UCSD-AML1 (cell line): Measurements from ENCODE around the gene RAB1B.
"Not testable (repeated sequence)": the region's sequence is repeated elsewhere in the genome, so short reads cannot be mapped to it uniquely, and the experiment has no call there.

ENCODE experiments used
- DNase-seq: peaks from one replicate; lab custom pipeline; 2025; ENCODE audit not compliant: unreplicated experiment; lab: John Stamatoyannopoulos, UW

Gene RAB1B

GRCh38 chr11:66266378-66267038 is 1.9 kb upstream of the RAB1B start:
- DNase-seq = no peak

DNA sequence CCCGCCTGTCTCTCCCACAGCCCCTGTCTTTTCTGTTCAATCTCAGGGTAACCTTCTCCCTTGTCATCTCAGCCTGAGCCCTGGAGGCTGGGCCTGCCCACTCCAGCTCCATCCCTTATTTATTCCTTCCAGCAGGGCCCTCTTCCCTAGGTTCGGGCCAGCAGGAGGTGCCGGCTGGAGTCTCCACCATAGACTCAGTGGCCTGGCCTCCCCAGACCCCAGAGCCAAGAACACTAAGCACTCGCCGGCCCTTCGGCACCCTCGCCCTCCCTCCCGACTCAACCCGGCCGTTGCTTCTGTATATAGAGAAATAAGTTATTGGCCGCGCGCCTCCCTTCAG is 1.4 kb upstream of the RAB1B start:
- no peak for DNase-seq

DNA sequence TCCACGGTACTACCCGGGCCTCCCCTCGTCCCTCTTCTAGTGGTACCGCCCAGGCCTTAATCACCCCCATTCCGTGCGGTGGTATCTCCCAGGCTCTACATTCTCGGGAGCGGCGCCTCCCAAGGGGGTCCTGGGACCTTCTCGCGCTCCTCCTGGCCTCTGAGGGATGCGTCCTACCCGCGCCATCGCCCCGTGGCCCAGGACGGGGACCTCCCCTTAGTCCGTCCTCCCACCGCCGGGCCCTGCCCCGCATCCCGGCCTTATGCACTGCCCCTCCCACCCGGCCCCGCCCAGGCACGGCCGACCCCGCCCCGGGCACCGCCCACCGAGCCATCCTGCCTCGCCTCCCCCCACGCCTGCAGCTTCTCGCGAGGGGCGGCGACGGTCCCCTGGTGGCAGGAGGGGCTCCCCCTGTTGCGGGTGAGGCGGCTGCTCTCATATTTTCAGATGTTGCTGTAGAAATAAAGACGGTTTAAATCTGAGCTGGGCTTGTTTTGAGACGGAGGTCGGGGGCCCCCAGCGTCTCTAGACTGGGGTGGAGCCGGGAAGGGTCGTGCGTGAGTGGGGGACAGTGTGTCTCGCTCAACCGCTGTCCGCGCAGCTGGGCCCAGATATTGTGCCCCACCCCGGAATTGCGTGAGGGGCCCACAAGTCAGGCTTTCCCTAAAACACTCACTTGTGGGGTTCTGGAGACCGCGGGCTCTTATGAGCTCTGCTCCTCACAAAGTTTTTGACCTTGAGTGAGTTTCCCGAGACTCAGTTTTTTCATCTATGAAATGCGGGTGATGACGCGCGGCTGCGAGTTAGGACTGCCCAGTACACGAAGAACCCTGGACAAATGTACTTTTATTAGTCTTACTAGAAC is 828 bp upstream of the RAB1B start:
- DNase-seq = peak; percentile 87

DNA sequence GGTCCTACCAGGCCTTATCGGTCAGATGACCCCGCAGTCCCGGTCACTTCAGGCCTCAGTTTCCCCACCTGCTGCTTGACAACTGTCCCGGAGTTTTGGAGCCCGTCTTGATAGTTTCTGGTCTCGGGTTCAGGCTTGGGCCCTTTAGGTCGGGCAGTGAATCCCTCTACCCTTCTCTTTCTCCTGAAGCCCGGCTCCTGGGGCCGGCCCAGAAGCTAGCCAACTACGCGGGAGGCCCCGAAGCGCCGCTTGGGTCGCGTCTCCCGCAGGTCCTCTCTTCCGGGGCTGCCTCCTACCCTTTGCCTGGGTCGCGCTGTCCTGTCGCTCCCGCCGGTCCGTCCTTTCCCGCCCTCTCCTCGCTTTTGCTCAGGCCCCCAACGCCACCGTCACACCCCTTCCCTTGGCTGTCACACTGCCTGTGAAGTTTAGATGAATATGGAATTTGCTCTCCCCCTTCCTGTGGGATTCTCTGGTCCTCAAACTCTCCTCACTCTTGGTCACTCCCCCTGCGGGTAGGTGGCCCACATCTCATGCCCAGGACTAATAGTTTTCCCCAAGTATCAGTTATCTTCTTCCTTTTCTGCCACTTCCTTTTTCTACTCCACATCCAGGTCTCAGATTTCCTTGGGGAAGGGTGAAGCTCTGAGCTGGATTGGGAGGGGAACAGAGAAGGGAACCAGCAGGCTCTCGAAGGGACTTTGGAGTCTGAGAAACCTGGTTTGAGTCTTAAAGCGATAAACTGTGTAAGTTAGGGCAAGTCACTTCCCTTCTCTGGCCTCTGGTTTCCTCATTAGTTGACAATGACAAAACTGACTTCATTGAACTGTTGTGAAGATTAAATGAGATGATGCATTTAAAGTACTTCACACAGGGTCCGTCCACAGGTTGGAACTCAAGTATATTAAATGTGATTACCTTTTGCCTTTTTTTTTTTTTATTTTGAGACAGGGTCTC is 790 bp downstream of the RAB1B start:
- peak; percentile 55 for DNase-seq

- DNase-seq = no peak
Observed at GRCh38 chr11:66271816-66272215, 3.4 kb downstream of the RAB1B start.

GRCh38 chr11:66272596-66272995 is 4.2 kb downstream of the RAB1B start:
- no peak for DNase-seq

DNA sequence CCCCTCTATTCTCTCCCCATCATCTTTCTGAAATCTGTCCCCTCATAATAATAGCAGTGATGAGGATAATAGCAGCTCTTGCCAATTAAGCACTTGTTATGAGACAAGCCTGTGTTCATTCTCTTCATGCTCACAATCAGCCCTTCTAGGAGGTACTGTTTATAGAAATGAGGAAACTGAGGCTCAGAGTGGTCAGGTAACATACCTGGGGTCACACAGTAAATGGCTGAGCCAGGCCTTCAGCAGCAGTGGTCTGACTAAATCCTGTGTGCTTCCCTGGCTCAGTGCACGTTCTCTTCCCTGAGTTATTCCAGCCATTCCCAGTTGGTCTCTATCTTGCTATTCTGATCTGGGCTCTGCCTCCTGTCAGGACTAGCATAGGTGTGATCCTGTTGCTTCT is 5.8 kb downstream of the RAB1B start:
- DNase-seq = no peak

DNA sequence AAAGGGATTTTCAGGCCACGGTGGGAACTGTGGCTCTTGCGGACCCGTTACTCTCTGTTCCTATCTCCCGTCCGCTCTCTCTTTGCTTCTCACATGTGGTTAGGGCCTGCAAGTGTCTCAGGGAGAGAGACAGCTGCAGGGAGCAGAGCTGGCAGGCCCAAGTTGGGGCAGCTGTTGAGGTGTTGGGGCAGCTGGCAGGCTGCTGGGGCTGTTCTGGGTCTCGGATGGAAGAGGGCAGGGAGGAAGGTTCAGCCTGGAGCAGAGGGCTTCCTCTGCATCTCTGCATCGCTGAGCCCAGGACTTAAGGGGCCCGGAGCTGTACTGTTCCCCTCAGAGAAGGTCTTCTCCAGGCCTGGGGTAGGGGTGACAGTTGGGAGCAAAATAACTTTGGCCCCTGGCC is 7.0 kb downstream of the RAB1B start:
- no peak for DNase-seq

DNA sequence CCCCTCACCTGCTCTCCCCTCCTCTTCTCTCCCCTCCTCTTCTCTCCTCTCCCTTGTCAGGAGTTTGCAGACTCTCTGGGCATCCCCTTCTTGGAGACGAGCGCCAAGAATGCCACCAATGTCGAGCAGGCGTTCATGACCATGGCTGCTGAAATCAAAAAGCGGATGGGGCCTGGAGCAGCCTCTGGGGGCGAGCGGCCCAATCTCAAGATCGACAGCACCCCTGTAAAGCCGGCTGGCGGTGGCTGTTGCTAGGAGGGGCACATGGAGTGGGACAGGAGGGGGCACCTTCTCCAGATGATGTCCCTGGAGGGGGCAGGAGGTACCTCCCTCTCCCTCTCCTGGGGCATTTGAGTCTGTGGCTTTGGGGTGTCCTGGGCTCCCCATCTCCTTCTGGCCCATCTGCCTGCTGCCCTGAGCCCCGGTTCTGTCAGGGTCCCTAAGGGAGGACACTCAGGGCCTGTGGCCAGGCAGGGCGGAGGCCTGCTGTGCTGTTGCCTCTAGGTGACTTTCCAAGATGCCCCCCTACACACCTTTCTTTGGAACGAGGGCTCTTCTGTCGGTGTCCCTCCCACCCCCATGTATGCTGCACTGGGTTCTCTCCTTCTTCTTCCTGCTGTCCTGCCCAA is 7.7 kb downstream of the RAB1B start:
- DNase-seq = no peak

DNA sequence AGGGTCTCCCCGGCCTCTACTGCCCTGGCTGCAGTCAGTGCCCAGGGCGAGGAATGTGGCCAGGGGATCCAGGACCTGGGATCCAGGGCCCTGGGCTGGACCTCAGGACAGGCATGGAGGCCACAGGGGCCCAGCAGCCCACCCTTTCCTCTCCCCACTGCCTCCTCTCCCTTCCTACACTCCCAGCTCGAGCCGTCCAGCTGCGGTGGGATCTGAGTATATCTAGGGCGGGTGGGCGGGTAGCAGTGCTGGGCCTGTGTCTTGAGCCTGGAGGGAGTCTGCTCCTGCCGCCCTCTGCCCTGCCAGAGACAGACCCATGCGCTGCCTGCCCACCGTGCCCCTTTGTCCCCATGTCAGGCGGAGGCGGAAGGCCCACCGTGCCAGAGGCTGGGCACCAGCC is 8.2 kb downstream of the RAB1B start:
- DNase-seq = not testable (repeated sequence)

DNA sequence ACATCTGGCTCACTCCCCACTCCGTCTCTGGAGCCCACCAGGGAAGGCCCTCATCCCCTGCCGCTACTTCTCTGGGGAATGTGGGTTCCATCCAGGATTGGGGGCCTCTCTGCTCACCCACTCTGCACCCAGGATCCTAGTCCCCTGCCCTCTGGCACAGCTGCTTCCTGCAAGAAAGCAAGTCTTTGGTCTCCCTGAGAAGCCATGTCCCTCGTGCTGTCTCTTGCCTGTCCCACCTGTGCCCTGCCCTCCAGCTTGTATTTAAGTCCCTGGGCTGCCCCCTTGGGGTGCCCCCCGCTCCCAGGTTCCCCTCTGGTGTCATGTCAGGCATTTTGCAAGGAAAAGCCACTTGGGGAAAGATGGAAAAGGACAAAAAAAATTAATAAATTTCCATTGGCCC is 8.6 kb downstream of the RAB1B start:
- peak; percentile 36 for DNase-seq

- peak; percentile 38 for DNase-seq
Observed at GRCh38 chr11:66277471-66278362, 9.3 kb downstream of the RAB1B start, which contains the start of gene CNIH2. CNIH2 (plus strand) TSS chr11:66278175; CDS start chr11:66278457, 282 bp downstream.

DNA sequence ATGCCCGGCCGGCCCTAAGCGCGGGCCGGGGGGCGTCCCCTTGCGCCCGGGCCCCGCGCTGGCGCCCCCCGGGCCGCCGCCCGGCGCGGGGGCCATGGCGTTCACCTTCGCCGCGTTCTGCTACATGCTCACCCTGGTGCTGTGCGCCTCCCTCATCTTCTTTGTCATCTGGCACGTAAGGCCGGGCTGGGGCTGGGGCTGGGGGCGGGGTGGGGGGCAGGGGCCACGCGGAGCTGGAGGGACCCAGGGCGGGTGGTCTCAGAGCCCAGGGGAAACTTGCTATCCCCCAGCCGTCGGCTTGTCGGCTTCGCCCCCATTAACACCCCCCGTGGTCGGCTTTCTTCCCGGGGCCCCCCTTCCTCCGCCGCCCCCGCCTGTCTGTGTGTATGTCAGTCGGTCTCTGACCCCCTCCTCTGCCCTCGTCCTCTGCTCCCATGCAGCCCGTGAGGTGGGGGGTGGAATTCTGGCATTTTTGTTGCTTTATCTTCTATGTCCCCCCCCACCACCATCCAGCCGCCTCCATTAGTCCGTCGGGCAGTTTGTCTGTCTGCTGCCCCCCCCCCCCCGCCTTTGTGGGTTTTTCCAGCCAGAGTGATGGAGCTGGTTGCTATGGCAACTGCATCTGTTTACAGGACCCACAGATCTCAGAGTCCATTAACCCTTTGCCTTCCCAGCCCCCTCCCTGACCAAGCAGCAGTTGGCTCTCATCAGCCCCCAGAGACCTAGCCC is 10.1 kb downstream of the RAB1B start:
- no peak for DNase-seq

GRCh38 chr11:66279092-66279734 is 10.8 kb downstream of the RAB1B start:
- DNase-seq = no peak

- no peak for DNase-seq
Observed at GRCh38 chr11:66280428-66280827, 12.0 kb downstream of the RAB1B start.

- DNase-seq = no peak
Observed at GRCh38 chr11:66281001-66281400, 12.6 kb downstream of the RAB1B start.

DNA sequence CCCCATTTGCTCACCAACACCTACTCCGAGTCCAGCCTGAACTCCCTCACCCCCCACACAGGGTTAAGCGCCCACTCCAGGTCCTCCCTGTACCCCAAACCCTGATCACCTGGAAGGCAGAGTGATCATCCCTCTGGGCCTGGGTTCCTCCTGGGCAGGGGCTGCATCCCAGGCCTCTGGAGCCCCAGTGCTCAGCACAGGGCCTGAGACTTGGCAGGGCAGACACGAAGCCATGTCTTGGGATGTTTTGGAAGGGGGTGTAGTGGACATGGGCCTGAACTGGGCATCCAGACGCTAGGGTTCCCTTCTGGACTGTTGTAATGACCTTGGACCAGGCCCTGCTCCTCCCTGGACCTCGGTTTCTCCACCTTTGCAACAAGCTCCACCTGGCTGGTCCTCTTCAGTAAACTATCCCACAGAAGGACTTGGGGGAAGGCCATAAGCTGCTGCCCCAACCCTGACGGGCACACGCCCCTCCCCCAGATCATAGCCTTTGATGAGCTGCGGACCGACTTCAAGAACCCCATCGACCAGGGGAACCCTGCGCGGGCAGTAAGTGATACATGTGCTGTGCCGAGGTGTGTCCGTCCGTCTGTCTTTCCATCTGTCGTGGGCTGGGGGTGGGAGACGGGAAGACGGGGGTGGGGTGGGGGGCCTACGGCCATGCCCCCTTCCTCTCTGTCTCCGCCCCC is 13.5 kb downstream of the RAB1B start:
- DNase-seq = no peak
